ENCODE results near the gene F12. TPM values are rescaled to one million over a fixed set of nuclear protein-coding genes. Genes with fewer than 3 reads are reported as not detected.

F12 gene
- 13.4 to 26.6 TPM (median 21.8 TPM) in 5 replicates for total RNA-seq (2022; extraction: Qiagen RNA extraction; ENCODE audit: low read depth)

DNA sequence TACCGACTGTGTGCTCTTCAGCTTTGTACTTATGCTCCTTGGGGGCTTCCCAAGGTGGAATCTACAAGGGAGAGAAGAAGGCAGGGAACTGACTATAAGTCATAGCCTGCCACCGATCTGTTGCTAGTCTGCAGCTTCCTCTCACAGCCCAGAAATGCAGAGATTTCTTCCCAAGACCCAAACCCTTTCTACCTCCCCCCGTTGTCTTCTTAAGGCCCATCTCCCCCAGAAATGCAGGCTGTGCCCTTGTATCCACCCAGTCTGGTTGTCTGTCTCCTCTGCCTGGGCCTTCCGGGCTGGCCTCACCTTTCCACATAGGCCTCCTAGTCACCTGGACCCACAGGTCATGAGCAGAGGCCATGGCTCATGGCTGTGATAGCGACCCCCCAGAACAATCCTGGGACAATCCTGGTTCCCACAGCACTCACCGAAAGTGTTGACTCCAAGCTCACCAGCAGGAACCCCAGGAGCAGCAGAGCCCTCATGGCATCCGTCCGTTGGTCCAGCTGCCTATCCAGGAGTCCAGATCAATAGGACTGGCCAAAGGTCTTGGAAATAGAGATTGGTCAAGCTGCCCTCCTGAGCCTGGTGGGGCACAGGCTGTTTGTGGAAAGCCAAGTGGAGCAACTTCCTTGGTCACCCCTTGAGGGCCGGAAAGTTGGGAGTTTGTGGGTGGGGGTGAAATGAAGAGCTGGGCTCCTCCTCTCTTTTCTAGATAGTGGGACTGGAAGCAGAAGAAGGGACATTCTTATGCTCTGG lies at the start of gene F12:
TSS of gene F12 (minus strand) at position 522 of the 759 bp plus-strand sequence. CDS start at position 485, 37 bp downstream.

DNA sequence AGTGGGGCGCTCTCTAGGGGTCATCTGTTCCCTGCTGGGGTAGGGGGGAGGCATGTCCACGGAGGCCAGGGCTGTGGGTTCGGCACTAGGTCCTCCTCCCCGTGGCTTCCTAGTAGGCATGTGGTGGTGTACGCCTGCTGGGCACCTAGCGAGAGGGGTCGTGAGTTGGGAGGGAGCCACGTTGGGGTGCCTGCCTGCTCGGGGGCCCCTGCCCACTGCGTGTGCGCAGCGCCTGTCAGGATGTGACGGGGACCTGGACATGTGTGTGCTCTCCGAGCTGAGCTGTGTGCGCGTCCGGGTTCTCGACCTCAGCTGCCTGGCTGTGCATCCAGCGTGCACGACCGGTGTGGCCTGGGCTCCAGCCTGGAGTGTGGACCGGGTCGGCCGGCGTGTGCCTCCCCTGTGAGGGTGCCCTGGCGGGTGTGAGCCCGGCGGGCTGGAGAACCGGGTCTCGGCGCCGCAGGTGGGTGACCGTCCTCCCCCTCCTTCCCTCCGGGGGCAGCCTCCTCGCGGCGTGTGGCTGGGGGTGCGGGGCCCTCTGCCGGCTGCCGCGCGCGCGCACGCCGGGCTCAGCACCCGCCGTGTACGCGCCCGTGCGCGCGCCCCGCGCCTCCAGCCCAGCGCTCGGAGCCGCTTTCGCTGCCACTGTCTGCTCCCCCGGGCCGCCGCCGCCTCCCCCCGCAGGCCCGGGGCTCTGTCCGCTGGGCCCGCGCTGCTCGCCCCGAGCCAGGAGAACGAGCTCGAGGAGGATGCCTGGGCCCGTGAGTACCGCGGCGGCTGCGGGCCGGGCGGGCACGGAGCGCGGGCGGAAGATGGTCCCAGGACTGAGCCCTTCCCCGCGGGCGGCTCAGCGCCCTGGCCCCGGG lies 37.1 kb upstream of the F12 start, which contains the start of gene PRR7:
TSS of gene PRR7 (plus strand) at position 615 of the 866 bp plus-strand sequence. CDS start 8,254 bp downstream, outside the sequence.

DNA sequence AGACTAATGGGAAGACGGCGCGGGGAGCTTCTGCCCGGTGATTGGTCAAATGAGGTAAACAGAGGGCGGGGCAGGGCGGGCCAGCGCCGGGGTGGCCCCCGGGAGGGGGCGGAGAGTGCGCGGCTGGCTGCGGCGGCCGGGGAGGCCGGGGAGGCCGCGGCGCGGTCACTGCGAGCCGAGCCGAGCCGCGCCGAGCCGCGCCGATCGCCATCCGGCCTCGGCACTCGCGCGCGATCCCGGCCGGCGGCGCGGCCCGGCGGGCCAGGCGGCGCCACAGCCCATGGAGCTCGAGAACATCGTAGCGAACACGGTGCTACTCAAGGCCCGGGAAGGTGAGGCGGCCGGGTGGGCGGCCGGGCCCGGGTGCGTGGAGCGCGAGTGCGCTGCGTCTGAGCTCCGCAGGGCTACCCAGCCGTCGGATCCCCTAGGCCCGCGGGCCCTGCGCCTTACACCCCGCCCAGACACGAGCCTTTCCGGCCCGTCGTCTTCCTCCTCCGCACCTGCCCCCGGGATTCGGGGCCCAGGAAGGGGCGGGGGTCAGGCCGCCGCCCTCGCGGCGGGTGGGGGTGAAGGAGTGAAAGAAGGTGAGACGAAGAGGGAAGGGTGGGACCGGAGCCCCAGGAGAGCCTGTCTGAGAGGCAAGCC lies 17.3 kb upstream of the F12 start, which contains the start of gene GRK6:
TSS of gene GRK6 (plus strand) at position 111 of the 645 bp plus-strand sequence. CDS start at position 281, 170 bp downstream.

DNA sequence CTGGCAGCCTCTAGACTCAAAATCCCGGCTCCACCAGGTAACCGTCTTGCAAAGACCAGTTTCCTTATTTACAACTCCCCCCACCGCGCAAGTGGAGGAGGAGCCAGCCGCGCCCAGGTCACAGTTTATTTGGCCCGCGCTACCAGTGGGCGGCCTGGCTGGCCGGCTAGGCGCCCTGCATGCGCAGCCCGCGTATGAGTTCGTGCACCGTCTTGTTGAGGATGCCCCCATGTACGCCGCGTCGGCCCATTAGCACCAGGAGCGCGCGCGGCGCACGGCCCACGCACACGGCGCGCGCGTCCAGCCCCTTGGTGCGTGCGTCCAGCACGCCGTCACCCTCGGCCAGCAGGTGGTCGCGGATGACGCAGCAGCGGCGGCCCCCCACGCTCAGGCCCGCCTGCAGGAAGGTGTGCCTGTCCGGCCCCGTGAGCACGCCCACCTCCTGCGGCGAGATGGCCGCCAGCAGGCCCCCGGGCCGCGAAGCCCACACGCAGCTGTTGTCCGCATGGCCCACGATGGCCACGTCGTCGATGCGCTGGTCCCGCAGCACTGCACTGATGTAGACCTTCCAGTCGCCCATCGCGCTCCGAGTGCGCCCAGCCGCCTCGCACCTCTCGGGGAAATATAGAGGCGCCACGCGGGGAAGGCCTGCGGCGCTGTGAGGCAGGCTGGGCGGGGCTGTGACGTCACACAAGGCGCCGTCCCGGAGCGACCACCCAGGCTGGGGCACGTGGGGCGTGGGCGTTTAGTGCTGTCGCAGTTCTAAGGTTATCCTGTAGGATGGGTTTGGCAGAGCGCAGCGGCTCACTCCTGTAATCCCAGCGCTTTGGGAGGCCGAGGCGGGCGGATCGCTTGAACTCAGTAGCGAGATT lies 9.1 kb downstream of the F12 start, which contains the start of gene PFN3:
TSS of gene PFN3 (minus strand) at position 665 of the 872 bp plus-strand sequence. CDS start at position 580, 85 bp downstream.

DNA sequence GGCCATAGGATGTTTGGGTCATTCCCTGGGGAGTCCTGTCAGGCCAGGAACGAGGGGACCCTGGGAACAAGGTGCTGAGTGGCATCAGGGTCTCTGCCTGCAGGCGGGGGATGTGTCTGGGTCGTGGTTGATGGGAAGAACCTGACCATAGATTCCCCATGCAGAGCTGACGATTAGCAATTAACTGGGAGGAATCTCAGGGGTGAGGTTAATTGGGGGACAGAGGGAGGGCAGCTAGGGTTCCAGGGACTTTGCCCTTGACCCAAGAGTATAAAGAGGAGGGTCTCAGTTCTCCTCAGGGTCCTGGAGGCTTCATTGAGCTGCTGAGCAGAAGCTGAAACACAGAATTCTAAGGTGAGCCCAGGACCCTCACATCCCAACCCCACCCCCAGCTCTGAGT lies 25.2 kb downstream of the F12 start, which contains the start of gene SLC34A1:
TSS of gene SLC34A1 (plus strand) at position 301 of the 400 bp plus-strand sequence. CDS start 1,308 bp downstream, outside the sequence.

DNA sequence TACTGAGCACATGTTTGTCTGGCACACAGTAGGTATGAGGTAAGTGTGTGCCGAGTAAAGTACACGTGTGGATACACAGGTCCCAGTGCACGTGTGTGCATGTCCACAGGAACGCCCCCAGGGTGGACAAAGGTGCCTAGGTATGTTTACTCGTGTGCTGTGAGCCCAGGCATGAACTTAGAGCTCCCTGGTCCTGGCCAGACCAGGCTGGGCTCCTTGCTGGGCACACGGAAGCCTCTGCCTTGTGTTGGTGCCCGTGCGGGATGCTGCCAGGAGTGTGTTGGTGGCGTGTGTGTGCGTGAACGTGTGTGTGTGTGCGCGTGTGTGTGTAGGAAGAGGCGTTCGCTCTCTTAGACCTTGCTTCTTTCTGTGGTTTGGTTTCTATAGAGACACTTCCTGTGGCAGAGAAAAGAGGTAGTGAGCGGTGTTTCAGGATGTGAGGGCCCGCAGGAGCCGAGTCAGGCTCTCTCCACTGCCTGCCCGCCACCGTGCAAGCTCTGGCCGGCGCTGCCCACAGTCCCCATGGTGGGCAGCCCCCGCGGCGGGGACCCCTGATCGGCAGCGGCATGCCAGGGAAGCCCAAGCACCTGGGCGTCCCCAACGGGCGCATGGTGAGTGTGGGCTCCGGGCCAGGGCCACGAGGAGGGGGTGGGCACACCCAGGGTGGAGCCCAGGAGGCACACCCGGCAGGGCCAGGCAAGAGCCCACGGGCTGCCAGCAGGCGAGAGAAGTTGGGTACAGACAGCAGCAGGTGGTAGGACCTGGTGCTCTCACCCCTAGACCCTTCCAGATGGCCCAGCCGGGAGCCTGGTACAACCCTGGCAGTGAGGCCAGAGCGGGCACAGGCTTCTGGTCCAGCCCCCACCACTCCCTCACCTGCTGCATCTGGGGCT lies 51.7 kb downstream of the F12 start, which contains the start of gene RGS14:
TSS of gene RGS14 (plus strand) at position 466 of the 893 bp plus-strand sequence. CDS start at position 567, 101 bp downstream.

Other genes with a start within 250 kb of the F12 start
- 25.4 to 29.7 TPM (median 26.3 TPM) in 5 replicates for gene RAB24, start 105.8 kb downstream of the F12 start, total RNA-seq (2022; extraction: Qiagen RNA extraction; ENCODE audit: low read depth)
- 267 to 389 TPM (median 379 TPM) in 5 replicates for gene PRELID1, start 105.8 kb downstream of the F12 start, total RNA-seq (2022; extraction: Qiagen RNA extraction; ENCODE audit: low read depth)
- gene MXD3, start 97.7 kb downstream of the F12 start, total RNA-seq (2022; extraction: Qiagen RNA extraction; ENCODE audit: low read depth), result 13.3 to 21.8 TPM (median 18.7 TPM) in 5 replicates
- gene LMAN2, start 57.9 kb downstream of the F12 start, total RNA-seq (2022; extraction: Qiagen RNA extraction; ENCODE audit: low read depth), result 188 to 233 TPM (median 193 TPM) in 5 replicates
- 3.0 to 8.2 TPM (median 6.2 TPM) in 5 replicates for gene RGS14, start 51.6 kb downstream of the F12 start, total RNA-seq (2022; extraction: Qiagen RNA extraction; ENCODE audit: low read depth)
- gene SLC34A1, start 25.1 kb downstream of the F12 start, total RNA-seq (2022; extraction: Qiagen RNA extraction; ENCODE audit: low read depth), result not detected in 5 replicates
- not detected in 5 replicates for gene PFN3, start 8.9 kb downstream of the F12 start, total RNA-seq (2022; extraction: Qiagen RNA extraction; ENCODE audit: low read depth)
- gene GRK6, start 17.1 kb upstream of the F12 start, total RNA-seq (2022; extraction: Qiagen RNA extraction; ENCODE audit: low read depth), result 19.5 to 27.2 TPM (median 23.5 TPM) in 5 replicates
- gene PRR7, start 37.2 kb upstream of the F12 start, total RNA-seq (2022; extraction: Qiagen RNA extraction; ENCODE audit: low read depth), result 14.4 to 39.0 TPM (median 34.3 TPM) in 5 replicates
- 54.2 to 72.8 TPM (median 63.0 TPM) in 5 replicates for gene DBN1, start 64.1 kb upstream of the F12 start, total RNA-seq (2022; extraction: Qiagen RNA extraction; ENCODE audit: low read depth)
- 75.2 to 112 TPM (median 99.1 TPM) in 5 replicates for gene PDLIM7, start 88.0 kb upstream of the F12 start, total RNA-seq (2022; extraction: Qiagen RNA extraction; ENCODE audit: low read depth)
- gene DOK3, start 100.3 kb upstream of the F12 start, total RNA-seq (2022; extraction: Qiagen RNA extraction; ENCODE audit: low read depth), result 3.4 to 6.8 TPM (median 4.7 TPM) in 5 replicates
- gene DDX41, start 107.4 kb upstream of the F12 start, total RNA-seq (2022; extraction: Qiagen RNA extraction; ENCODE audit: low read depth), result 106 to 129 TPM (median 119 TPM) in 5 replicates
- gene FAM193B, start 145.0 kb upstream of the F12 start, total RNA-seq (2022; extraction: Qiagen RNA extraction; ENCODE audit: low read depth), result 23.8 to 35.4 TPM (median 30.9 TPM) in 5 replicates
- gene TMED9, start 182.6 kb upstream of the F12 start, total RNA-seq (2022; extraction: Qiagen RNA extraction; ENCODE audit: low read depth), result 277 to 298 TPM (median 279 TPM) in 5 replicates
- 21.4 to 30.9 TPM (median 26.5 TPM) in 5 replicates for gene B4GALT7, start 190.6 kb upstream of the F12 start, total RNA-seq (2022; extraction: Qiagen RNA extraction; ENCODE audit: low read depth)

Data from A549 treated with CpdA at 1 μM for 4 hours (cell line).